GM19452 (cell line): Measurements from ENCODE around the gene RPF1.
"Not testable (repeated sequence)": the region's sequence is repeated elsewhere in the genome, so short reads cannot be mapped to it uniquely, and the experiment has no call there.

Source experiments
- ATAC-seq: cut with Tn5 transposase; IDR thresholded peaks from one replicate; pipeline ENCODE4 v1.9.1; 2021; ENCODE audit not compliant: unreplicated experiment

The RPF1 gene

GRCh38 chr1:84478876-84479868 lies at the start of gene RPF1:
RPF1 (plus strand) TSS chr1:84479266; CDS start chr1:84479282, 16 bp downstream.
- peak; percentile 98 for ATAC-seq

- ATAC-seq = no peak
These were observed 48.5 kb upstream of the RPF1 start for GRCh38 chr1:84430546-84430945.

- peak; percentile 56 for ATAC-seq
These were observed 45.6 kb upstream of the RPF1 start for GRCh38 chr1:84433258-84434080.

- no peak for ATAC-seq
These were observed 44.8 kb upstream of the RPF1 start for GRCh38 chr1:84434081-84434769.

- peak; percentile 40 for ATAC-seq
These were observed 44.1 kb upstream of the RPF1 start for GRCh38 chr1:84434801-84435549.

- ATAC-seq = peak; percentile 35
These were observed 42.0 kb upstream of the RPF1 start for GRCh38 chr1:84436876-84437655.

- peak; percentile 98 for ATAC-seq
These were observed 36.8 kb upstream of the RPF1 start for GRCh38 chr1:84442256-84442655.

- not testable (repeated sequence) for ATAC-seq
These were observed 36.1 kb upstream of the RPF1 start for GRCh38 chr1:84442747-84443646.

GRCh38 chr1:84448704-84449103 lies 30.4 kb upstream of the RPF1 start:
- ATAC-seq = not testable (repeated sequence)

GRCh38 chr1:84450910-84451309 lies 28.2 kb upstream of the RPF1 start:
- no peak for ATAC-seq

GRCh38 chr1:84452436-84452835 lies 26.6 kb upstream of the RPF1 start:
- ATAC-seq = no peak

GRCh38 chr1:84462118-84462517 lies 16.9 kb upstream of the RPF1 start:
- no peak for ATAC-seq

- no peak for ATAC-seq
These were observed 11.8 kb upstream of the RPF1 start for GRCh38 chr1:84467298-84467697.

GRCh38 chr1:84476225-84476624 lies 2.8 kb upstream of the RPF1 start:
- no peak for ATAC-seq

GRCh38 chr1:84479998-84480397 lies 932 bp downstream of the RPF1 start:
- ATAC-seq = no peak

GRCh38 chr1:84480650-84481049 lies 1.6 kb downstream of the RPF1 start:
- ATAC-seq = no peak

GRCh38 chr1:84481317-84481716 lies 2.3 kb downstream of the RPF1 start:
- ATAC-seq = no peak

- ATAC-seq = no peak
These were observed 9.0 kb downstream of the RPF1 start for GRCh38 chr1:84488107-84488506.

- no peak for ATAC-seq
These were observed 10.7 kb downstream of the RPF1 start for GRCh38 chr1:84489766-84490165.
